ENCODE measurements around the gene POLR1D.
A peak's percentile ranks its signal among the peaks of the same experiment; 100 is the strongest.

POLR1D gene

DNA sequence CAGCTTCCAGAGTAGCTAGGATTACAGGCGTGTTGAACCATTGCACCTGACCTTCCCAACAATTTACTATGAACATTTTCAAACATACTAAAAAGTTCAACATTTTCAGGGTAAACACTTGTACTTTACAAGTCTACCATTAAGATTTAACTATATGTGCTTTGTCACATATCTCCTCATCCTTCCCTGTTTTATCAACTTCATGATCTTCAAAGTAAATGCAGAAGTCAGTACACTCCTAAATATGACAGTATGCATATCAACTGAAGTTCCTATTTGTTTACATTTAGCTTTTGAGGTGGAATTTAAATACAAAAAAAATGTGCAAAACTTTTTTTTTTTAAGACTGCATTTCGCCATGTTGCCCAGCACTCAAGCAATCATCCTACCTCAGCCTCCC lies 19.9 kb upstream of the POLR1D start:
- DNase-seq (ENCODE audit: low read depth), result no peak
- TF ChIP-seq POLR2A (IDR thresholded peaks at IDR 0.05; ENCODE audit: extremely low read depth, insufficient read length) (no peak), MYC (IDR thresholded peaks at IDR 0.05; ENCODE audit: low read depth, low read length) (no peak), MAX (IDR thresholded peaks at IDR 0.05; ENCODE audit: low read depth, low read length) (no peak)
- TF ChIP-seq, protein P1, sequence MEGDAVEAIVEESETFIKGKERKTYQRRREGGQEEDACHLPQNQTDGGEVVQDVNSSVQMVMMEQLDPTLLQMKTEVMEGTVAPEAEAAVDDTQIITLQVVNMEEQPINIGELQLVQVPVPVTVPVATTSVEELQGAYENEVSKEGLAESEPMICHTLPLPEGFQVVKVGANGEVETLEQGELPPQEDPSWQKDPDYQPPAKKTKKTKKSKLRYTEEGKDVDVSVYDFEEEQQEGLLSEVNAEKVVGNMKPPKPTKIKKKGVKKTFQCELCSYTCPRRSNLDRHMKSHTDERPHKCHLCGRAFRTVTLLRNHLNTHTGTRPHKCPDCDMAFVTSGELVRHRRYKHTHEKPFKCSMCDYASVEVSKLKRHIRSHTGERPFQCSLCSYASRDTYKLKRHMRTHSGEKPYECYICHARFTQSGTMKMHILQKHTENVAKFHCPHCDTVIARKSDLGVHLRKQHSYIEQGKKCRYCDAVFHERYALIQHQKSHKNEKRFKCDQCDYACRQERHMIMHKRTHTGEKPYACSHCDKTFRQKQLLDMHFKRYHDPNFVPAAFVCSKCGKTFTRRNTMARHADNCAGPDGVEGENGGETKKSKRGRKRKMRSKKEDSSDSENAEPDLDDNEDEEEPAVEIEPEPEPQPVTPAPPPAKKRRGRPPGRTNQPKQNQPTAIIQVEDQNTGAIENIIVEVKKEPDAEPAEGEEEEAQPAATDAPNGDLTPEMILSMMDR (IDR thresholded peaks at IDR 0.05; ENCODE audit: low read depth, low read length), result no peak

DNA sequence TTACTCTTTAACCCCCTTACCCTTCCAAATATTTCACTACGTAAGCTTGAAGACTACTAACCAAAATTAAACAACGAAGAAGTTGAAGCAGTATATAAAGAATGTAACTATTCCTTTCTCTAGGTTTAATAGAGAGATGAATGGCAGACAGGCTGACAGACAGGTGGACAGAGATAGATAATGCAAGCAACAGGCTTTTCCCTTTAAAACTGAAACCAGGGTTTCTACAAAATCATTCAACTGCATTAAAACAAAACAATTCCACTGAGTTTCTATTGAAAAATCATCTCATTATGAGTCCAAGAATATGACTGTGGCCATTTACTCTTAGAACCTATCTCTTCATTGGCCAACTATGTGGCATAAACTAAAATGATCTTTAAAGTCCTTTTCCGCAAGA lies 16.6 kb upstream of the POLR1D start:
- no peak overlapping the region for H3K4me3 ChIP-seq (ENCODE audit: low read depth, low read length)
- DNase-seq (ENCODE audit: low read depth), result no peak
- TF ChIP-seq MAX (IDR thresholded peaks at IDR 0.05; ENCODE audit: low read depth, low read length) (no peak), MYC (IDR thresholded peaks at IDR 0.05; ENCODE audit: low read depth, low read length) (no peak), POLR2A (IDR thresholded peaks at IDR 0.05; ENCODE audit: extremely low read depth, insufficient read length) (no peak)
- TF ChIP-seq, protein P1 (IDR thresholded peaks at IDR 0.05; ENCODE audit: low read depth, low read length), result no peak

More for the DNA sequence above, 19.9 kb upstream of the POLR1D start:
- H3K4me3 ChIP-seq (ENCODE audit: low read depth, low read length), result no peak overlapping the region

GRCh38 chr13:27605610-27606200 lies 16.0 kb upstream of the POLR1D start:
- DNase-seq (ENCODE audit: low read depth), result no peak
- H3K4me3 ChIP-seq (ENCODE audit: low read depth, low read length), result no peak overlapping the region
- TF ChIP-seq MAX (IDR thresholded peaks at IDR 0.05; ENCODE audit: low read depth, low read length) (no peak), POLR2A (IDR thresholded peaks at IDR 0.05; ENCODE audit: extremely low read depth, insufficient read length) (no peak), MYC (IDR thresholded peaks at IDR 0.05; ENCODE audit: low read depth, low read length) (no peak)
- TF ChIP-seq, protein P1 (IDR thresholded peaks at IDR 0.05; ENCODE audit: low read depth, low read length), result no peak

- no peak overlapping the region for H3K4me3 ChIP-seq (ENCODE audit: low read depth, low read length)
- DNase-seq (ENCODE audit: low read depth), result peak; percentile 35
- TF ChIP-seq MAX (IDR thresholded peaks at IDR 0.05; ENCODE audit: low read depth, low read length) (no peak), POLR2A (IDR thresholded peaks at IDR 0.05; ENCODE audit: extremely low read depth, insufficient read length) (no peak), MYC (IDR thresholded peaks at IDR 0.05; ENCODE audit: low read depth, low read length) (no peak)
- TF ChIP-seq, protein P1 (IDR thresholded peaks at IDR 0.05; ENCODE audit: low read depth, low read length), result no peak
Measured at GRCh38 chr13:27607125-27607524, 14.6 kb upstream of the POLR1D start.

GRCh38 chr13:27613628-27614027 lies 8.1 kb upstream of the POLR1D start:
- TF ChIP-seq MAX (IDR thresholded peaks at IDR 0.05; ENCODE audit: low read depth, low read length) (no peak), MYC (IDR thresholded peaks at IDR 0.05; ENCODE audit: low read depth, low read length) (no peak), POLR2A (IDR thresholded peaks at IDR 0.05; ENCODE audit: extremely low read depth, insufficient read length) (no peak)
- TF ChIP-seq, protein P1 (IDR thresholded peaks at IDR 0.05; ENCODE audit: low read depth, low read length), result no peak
- H3K4me3 ChIP-seq (ENCODE audit: low read depth, low read length), result no peak overlapping the region
- no peak for DNase-seq (ENCODE audit: low read depth)

Data from NB4 (cell line).